HCT116 (cell line): ENCODE data around the gene ANO10.

Source experiments
- POLR2A ChIP-seq: IDR thresholded peaks from 2 replicates; pipeline ENCODE4 v1.7.0; 2011; ENCODE audit warnings: borderline replicate concordance; ENCODE audit not compliant: insufficient read depth, insufficient read length; ENCODE audit errors: extremely low read depth
- TF ChIP-seq, protein P1 (sequence below), 3 experiments: fragments of 200-600 bp in 1 of 3; sonication (generic) in 1 of 3; IDR thresholded peaks in 2 of 3; conservative IDR thresholded peaks in 1 of 3; 2 replicates each; pipeline ENCODE4 v1.5.1; 2012 to 2017; ENCODE audit warnings: low read depth in 2 of 3, low read length in 2 of 3, antibody characterized with exemption in 1 of 3, borderline replicate concordance in 1 of 3, control low read depth in 1 of 3, mild to moderate bottlenecking in 1 of 3, mixed read lengths in 1 of 3, mixed run types in 1 of 3, moderate library complexity in 1 of 3; ENCODE audit not compliant: insufficient read depth in 1 of 3

DNA sequence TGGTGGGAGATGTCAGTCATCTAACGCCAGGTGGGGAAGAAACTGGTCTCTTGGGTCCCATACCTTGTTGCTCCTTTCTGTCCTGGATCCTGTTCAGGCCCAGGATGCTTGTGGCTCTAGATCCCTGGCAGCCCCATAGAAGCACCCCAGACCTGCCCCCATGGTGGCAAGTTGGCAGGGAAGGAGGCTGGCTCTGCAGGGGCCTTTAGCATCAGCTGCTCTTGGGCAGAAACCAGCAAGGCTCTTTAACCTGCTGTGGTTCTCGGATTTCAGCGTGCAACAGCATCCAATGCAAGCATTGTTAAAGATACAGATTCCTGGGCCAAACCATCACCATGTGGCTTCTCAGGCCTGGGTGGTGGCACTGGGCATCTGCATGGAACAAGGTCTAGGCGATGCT lies 259.6 kb downstream of the ANO10 start:
- TF ChIP-seq POLR2A: no peak
- TF ChIP-seq, protein P1, sequence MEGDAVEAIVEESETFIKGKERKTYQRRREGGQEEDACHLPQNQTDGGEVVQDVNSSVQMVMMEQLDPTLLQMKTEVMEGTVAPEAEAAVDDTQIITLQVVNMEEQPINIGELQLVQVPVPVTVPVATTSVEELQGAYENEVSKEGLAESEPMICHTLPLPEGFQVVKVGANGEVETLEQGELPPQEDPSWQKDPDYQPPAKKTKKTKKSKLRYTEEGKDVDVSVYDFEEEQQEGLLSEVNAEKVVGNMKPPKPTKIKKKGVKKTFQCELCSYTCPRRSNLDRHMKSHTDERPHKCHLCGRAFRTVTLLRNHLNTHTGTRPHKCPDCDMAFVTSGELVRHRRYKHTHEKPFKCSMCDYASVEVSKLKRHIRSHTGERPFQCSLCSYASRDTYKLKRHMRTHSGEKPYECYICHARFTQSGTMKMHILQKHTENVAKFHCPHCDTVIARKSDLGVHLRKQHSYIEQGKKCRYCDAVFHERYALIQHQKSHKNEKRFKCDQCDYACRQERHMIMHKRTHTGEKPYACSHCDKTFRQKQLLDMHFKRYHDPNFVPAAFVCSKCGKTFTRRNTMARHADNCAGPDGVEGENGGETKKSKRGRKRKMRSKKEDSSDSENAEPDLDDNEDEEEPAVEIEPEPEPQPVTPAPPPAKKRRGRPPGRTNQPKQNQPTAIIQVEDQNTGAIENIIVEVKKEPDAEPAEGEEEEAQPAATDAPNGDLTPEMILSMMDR (IDR thresholded peaks at IDR 0.05 in 2 of 3, conservative IDR thresholded peaks at IDR 0.05 in 1 of 3; ENCODE audit: borderline replicate concordance in 1 of 3, insufficient read depth in 1 of 3, low read depth in 2 of 3, low read length in 2 of 3): no peak
